ENCODE results near the gene PNRC1. TPM values are rescaled to one million over a fixed set of nuclear protein-coding genes. Genes with fewer than 3 reads are reported as not detected.

PNRC1 gene
- total and polyA plus RNA-seq, 2 of the 4 experiments (the other 2 are of a cell fraction), result 6.5 to 8.1 TPM

DNA sequence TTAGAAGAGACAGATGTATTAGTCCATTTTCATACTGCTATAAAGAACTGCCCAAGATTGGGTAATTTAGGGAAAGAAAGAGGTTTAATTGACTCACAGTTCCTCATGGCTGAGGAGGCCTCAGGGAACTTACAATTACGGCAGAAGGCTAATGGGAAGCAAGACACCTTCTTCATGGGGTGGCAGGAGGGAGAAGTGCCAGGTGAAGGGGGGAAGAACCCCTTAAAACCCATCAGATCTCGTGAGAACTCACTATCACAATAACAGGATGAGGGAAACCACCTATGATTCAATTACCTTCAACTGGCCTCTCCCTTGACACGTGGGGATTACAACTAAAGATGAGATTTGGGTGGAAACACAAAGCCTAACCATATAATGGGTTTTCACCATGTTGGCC is 28.9 kb upstream of the PNRC1 start:
- in situ Hi-C loops (cut with MboI; ENCODE audit: low sequenced_read_pairs) (no loop called here), intact Hi-C loops (cut with micrococcal nuclease) (no loop called here), dilution Hi-C loops (cut with HindIII; ENCODE audit: low sequenced_read_pairs, unreplicated experiment) (no loop called here)
- BruUV-seq (replicated peaks), result no TSS peak
- H3K27me3 ChIP-seq (ENCODE audit: control insufficient read depth, insufficient read depth, low read length), result peaks cover 2% of the 10 kb centered on the region; the same call in 1 of the 2 replicates
- ChIA-PET POLR2A (ENCODE audit: unreplicated experiment) (no interaction called here), CTCF (no interaction called here)
- H4K5ac ChIP-seq (ENCODE audit: low read depth, low read length), result no peak overlapping the region
- no peaks in the 10 kb centered on the region for H3K9me3 ChIP-seq (ENCODE audit: control insufficient read depth, insufficient read depth, low read length)
- TF ChIP-seq CHD1 (IDR thresholded peaks at IDR 0.05; ENCODE audit: low read depth, low read length), result no peak
- TF ChIP-seq MXI1 (IDR thresholded peaks at IDR 0.05; ENCODE audit: borderline replicate concordance, low read depth, low read length), result no peak
- TF ChIP-seq, protein P1, sequence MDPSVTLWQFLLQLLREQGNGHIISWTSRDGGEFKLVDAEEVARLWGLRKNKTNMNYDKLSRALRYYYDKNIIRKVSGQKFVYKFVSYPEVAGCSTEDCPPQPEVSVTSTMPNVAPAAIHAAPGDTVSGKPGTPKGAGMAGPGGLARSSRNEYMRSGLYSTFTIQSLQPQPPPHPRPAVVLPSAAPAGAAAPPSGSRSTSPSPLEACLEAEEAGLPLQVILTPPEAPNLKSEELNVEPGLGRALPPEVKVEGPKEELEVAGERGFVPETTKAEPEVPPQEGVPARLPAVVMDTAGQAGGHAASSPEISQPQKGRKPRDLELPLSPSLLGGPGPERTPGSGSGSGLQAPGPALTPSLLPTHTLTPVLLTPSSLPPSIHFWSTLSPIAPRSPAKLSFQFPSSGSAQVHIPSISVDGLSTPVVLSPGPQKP (IDR thresholded peaks at IDR 0.05; ENCODE audit: borderline replicate concordance, low read depth, low read length), result no peak
- TF ChIP-seq, protein P2, sequence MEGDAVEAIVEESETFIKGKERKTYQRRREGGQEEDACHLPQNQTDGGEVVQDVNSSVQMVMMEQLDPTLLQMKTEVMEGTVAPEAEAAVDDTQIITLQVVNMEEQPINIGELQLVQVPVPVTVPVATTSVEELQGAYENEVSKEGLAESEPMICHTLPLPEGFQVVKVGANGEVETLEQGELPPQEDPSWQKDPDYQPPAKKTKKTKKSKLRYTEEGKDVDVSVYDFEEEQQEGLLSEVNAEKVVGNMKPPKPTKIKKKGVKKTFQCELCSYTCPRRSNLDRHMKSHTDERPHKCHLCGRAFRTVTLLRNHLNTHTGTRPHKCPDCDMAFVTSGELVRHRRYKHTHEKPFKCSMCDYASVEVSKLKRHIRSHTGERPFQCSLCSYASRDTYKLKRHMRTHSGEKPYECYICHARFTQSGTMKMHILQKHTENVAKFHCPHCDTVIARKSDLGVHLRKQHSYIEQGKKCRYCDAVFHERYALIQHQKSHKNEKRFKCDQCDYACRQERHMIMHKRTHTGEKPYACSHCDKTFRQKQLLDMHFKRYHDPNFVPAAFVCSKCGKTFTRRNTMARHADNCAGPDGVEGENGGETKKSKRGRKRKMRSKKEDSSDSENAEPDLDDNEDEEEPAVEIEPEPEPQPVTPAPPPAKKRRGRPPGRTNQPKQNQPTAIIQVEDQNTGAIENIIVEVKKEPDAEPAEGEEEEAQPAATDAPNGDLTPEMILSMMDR (conservative IDR thresholded peaks at IDR 0.05; ENCODE audit: low read depth, low read length), result no peak
- TF ChIP-seq SMC3 (IDR thresholded peaks at IDR 0.05; ENCODE audit: low read depth, low read length), result no peak
- TF ChIP-seq, protein P3, sequence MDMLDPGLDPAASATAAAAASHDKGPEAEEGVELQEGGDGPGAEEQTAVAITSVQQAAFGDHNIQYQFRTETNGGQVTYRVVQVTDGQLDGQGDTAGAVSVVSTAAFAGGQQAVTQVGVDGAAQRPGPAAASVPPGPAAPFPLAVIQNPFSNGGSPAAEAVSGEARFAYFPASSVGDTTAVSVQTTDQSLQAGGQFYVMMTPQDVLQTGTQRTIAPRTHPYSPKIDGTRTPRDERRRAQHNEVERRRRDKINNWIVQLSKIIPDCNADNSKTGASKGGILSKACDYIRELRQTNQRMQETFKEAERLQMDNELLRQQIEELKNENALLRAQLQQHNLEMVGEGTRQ (IDR thresholded peaks at IDR 0.05; ENCODE audit: low read depth, low read length), result no peak
- no peak for TF ChIP-seq NFE2L2 (IDR thresholded peaks at IDR 0.05; ENCODE audit: low read depth, low read length)
- TF ChIP-seq POLR2A (IDR thresholded peaks at IDR 0.05; ENCODE audit: low read depth, low read length), result no peak
- no peak for TF ChIP-seq MAZ (IDR thresholded peaks at IDR 0.05; ENCODE audit: borderline replicate concordance, low read depth, low read length)
- TF ChIP-seq RFX5 (IDR thresholded peaks at IDR 0.05; ENCODE audit: low read depth, low read length), result no peak
- TF ChIP-seq BHLHE40 (IDR thresholded peaks at IDR 0.05; ENCODE audit: low read depth, low read length), result no peak
- TF ChIP-seq FOS (IDR thresholded peaks at IDR 0.05; ENCODE audit: low read depth, low read length), result no peak
- TF ChIP-seq RAD21 (IDR thresholded peaks at IDR 0.05; ENCODE audit: low read length), result no peak
- no peak for TF ChIP-seq RCOR1 (IDR thresholded peaks at IDR 0.05; ENCODE audit: insufficient replicate concordance, low read length)
- no peak for TF ChIP-seq MAFK (IDR thresholded peaks at IDR 0.05; ENCODE audit: low read depth, low read length)
- no peak overlapping the region for H4K91ac ChIP-seq (ENCODE audit: insufficient read depth, low read depth, low read length)
- H2AK5ac ChIP-seq (ENCODE audit: low read depth, low read length), result no peak overlapping the region
- H3K4ac ChIP-seq (ENCODE audit: low read depth, low read length), result no peak overlapping the region
- H2BK20ac ChIP-seq (ENCODE audit: low read depth, low read length), result no peak overlapping the region
- H3K36me3 ChIP-seq (ENCODE audit: control insufficient read depth, insufficient read depth, low read length), result no peaks in the 10 kb centered on the region
- no peak overlapping the region for H3K14ac ChIP-seq (replicated peaks; ENCODE audit: low read depth, low read length)
- no peak overlapping the region for H3K4me3 ChIP-seq (ENCODE audit: insufficient read depth, low read depth, low read length)
- H4K8ac ChIP-seq (ENCODE audit: low read depth in 2 of 2, low read length in 2 of 2), result no peak overlapping the region
- no peaks in the 10 kb centered on the region for H4K20me1 ChIP-seq (ENCODE audit: insufficient read depth, low read length)
- no peak overlapping the region for H3K18ac ChIP-seq (ENCODE audit: low read depth, low read length)
- peaks cover 10% of the 10 kb centered on the region for H3K4me1 ChIP-seq (ENCODE audit: control insufficient read depth, insufficient read depth, low read length)
- no peak for ATAC-seq (ENCODE audit: low read depth)
- H3K56ac ChIP-seq (ENCODE audit: extremely low read depth, insufficient read depth, low read length), result no peak overlapping the region
- H3K9ac ChIP-seq (ENCODE audit: low read depth, low read length), result no peak overlapping the region
- WGBS, 2 experiments (ENCODE audit: extremely low coverage in 2 of 2, insufficient read length in 1 of 2), result no CpG with 5 or more reads among the region's 3 CpGs
- no peak overlapping the region for H2BK15ac ChIP-seq (ENCODE audit: low read depth, low read length)
- no peaks in the 10 kb centered on the region for H3K79me1 ChIP-seq (ENCODE audit: low read depth in 1 of 2, low read length in 2 of 2)
- H2BK120ac ChIP-seq (ENCODE audit: low read depth, low read length), result no peak overlapping the region
- no peaks in the 10 kb centered on the region for H3K9me1 ChIP-seq (ENCODE audit: insufficient read depth, low read length)
- H3K27ac ChIP-seq (ENCODE audit: insufficient read depth, low read length), result no peak overlapping the region
- no peak overlapping the region for H2AFZ ChIP-seq (replicated peaks; ENCODE audit: low read length, poor library complexity)
- no peak overlapping the region for H3K23ac ChIP-seq (ENCODE audit: low read depth, low read length)
- H2AK9ac ChIP-seq (replicated peaks; ENCODE audit: low read depth, low read length, poor library complexity), result no peak overlapping the region
- no peak for DNase-seq
- H3K4me2 ChIP-seq (ENCODE audit: low read depth, low read length), result no peak overlapping the region
- H2BK5ac ChIP-seq (ENCODE audit: low read depth, low read length, poor library complexity, severe bottlenecking), result no peak overlapping the region

Measured in IMR-90 (cell line).